ENCODE results near the gene CALR3.
"Not testable (repeated sequence)": the region's sequence is repeated elsewhere in the genome, so short reads cannot be mapped to it uniquely, and the experiment has no call there.

CALR3 gene

GRCh38 chr19:16524991-16525734, 29.2 kb upstream of the CALR3 start:
- no peak for DNase-seq

- DNase-seq: no peak
Observed at GRCh38 chr19:16522559-16523377, 26.8 kb upstream of the CALR3 start.

DNA sequence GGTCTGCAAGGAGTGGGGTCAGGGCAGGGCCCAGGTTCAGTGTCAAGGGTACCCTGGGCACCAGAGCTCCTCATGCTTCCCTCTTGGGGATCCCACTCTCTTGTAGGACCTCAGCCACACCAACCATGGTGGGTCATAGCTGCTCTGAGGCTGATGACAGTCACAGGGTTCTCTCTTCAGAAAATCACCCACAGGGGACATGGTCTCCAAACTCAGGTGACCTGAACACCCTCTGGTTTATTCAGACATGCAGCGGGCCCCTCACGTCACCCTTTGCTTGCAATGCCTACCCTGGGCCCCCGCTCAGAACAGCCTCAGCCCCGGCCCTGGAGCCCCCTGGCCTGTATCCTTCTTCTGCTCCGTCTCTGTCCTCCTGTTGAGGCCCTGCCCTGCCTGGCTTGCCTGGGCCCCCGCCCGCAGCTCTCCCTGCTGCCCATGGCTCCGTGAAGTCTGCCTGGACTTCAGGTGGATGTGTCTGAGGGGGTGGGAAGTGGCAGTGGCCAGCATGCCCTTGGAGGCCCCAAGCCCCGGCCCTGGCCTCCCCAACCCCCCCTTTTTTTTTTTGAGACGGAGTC, 25.8 kb upstream of the CALR3 start:
- DNase-seq: no peak

DNA sequence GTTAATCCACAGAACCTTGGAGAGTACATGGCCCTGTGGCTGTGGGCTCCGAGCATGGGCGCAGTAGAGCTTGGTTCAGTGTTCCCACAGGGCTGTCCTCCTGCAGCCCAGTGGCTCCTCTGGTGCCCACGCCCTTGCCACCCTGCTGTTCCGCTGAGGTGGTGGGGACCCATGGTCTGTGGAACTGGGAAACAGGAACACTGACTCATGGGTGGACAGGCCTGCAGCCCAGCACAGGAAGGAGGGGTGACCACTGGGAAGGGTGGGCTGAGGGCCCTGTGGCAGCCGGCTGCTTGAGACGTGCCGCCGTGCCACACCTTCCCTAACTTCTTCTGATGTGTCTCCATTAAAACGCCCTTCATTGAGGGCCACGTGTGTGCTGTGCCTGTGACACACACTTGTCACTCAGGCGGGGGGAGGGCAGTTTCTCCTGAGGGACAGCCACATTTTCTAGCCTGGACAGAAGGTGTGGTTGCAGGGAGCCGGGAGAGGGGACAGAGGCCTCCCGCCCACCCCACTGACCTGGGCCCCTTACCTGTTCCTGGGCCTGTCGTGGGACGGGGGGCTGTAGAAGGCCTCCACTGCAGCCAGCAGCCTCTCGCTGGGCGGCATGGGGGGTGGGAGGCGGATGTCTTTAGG, 25.1 kb upstream of the CALR3 start:
- DNase-seq: no peak

- no peak for DNase-seq
Observed at GRCh38 chr19:16520074-16520973, 24.4 kb upstream of the CALR3 start.

GRCh38 chr19:16519230-16519687, 23.3 kb upstream of the CALR3 start:
- DNase-seq: no peak

GRCh38 chr19:16518483-16519229, 22.7 kb upstream of the CALR3 start:
- DNase-seq: no peak

- no peak for DNase-seq
Observed at GRCh38 chr19:16518061-16518460, 22.1 kb upstream of the CALR3 start.

DNA sequence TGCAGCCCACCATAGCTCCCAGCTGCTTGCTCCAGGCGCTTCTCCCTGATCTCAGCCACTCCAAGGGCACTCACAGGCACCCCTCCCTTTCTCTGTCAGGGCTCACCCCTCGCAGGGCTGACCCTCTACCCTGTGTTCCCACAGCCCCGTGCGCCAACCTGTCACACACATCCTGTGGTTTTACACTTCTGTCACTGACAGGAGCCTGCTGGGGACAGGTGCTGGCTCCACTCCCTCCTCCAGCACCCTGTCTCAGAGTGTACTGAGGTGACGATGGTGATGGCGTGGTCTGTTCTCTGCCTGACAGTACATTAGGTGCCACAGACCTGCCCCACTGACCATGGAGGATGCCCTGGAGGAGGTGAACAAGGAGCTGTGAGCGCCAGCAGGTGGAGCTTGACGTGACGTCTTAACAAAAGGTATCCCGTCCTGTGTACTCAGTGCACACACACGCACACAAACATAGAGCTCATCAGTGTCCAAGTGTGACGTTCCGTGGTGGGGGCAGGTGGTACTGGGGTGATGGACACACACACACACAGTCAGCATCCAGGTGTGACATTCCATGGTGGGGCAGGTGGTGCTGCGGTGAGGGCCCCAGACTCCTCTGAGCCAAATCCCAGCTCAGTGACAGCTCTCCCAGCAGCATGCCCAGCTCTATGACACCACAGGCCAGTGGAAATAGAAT, 21.1 kb upstream of the CALR3 start:
- no peak for DNase-seq

DNA sequence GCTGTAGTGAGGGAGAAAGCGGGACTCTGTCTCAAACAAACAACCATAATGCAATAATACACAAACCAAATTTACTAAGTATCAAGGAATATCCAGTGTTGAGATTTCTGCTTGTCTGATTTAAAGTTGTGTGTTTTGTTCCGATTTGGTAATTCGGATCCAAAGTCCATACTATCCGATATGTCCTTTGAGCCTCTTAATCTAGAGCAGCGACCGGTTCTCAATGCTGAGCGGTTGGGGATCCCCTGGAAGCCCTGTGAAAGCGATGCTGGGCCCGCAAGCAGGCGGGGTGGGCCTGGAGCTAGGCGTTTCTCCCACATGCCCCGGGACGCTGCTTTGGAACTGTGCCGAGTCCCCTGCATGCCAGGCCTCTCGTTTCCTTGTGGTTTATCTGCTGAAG, 20.4 kb upstream of the CALR3 start:
- DNase-seq: no peak

GRCh38 chr19:16514383-16515019, 18.5 kb upstream of the CALR3 start:
- DNase-seq: no peak

- DNase-seq: not testable (repeated sequence)
Observed at GRCh38 chr19:16512611-16513010, 16.6 kb upstream of the CALR3 start.

DNA sequence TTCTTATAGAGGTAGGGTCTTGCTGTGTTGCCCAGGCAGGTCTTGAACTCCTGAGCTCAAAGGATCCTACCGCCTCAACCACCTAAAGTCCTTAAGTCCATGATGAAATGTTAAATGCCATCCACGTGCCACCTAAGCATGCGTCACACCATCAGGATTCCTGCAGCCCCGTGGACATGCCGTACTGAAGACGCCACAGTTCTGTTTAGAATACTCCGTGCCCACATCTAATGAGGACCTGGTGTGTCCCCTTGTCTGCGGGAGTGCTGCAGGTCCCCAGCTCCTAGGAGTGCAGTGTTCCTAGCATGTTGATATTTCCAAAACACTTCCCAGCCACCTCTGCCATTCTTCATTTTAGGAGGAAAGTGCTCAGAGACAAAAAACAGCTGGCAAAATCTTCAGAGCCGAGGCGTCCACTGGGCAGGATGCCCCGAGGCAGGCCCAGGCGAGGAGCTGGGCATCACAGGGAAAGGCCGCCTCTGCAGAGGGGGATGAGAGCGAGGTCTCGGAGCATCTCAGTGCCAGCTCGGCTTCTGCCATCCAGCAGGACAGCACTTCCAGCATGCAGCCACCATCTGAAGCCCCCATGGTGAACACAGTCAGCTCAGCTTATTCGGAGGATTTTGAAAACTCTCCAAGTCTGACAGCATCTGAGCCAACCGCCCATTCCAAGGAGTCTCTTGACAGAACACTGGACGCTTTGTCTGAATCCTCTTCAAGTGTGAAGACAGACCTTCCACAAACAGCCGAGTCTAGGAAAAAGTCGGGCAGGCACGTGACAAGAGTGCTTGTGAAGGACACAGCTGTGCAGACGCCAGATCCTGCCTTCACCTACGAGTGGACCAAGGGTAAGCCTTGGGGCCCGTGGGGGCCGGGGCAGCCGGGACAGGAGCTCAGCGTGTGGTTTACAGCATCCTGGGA, 13.4 kb upstream of the CALR3 start:
- DNase-seq: peak in 54 of 56 donors; percentile 4 to 84 (median 50)

DNA sequence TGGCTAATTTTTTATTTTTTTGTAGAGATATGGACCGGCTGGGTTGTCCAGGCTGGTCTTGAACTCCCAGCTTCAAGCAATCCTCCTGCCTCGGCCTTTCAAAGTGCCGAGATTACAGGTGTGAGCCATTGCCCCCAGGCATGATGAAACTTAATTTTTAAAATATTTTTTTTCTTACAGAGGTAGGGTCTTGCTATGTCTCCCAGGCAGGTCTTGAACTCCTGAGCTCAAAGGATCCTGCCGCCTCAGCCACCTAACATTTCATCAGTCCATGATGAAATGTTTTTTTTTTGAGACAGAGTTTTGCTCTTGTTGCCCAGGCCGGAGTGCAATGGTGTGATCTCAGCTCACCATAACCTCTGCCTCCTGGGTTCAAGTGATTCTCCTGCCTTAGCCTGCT, 12.6 kb upstream of the CALR3 start:
- DNase-seq: no peak

GRCh38 chr19:16506961-16507360, 11.0 kb upstream of the CALR3 start:
- no peak for DNase-seq

DNA sequence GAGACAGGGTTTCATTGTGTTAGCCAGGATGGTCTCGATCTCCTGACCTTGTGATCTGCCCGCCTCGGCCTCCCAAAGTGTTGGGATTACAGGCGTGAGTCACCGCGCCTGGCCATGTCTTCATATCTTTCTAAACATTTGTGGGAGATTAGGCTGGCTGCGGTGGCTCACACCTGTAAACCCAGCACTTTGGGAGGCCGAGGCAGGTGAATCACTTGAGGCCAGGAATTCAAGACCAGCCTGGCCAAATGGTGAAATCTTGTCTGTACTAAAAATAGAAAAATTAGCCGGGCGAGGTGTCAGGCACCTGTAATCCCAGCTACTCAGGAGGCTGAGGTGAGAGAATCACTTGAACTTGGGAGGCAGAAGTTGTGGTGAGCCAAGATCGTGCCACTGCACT, 10.2 kb upstream of the CALR3 start:
- DNase-seq: not testable (repeated sequence)

- no peak for DNase-seq
Observed at GRCh38 chr19:16504271-16504670, 8.3 kb upstream of the CALR3 start.

- DNase-seq: no peak
Observed at GRCh38 chr19:16497837-16498236, 1.9 kb upstream of the CALR3 start.
